GM23248 (cell line): Measurements from ENCODE around the gene KIAA1671.

Experiments used
- EZH2 ChIP-seq: fragments of 200-600 bp; sonication (generic); IDR thresholded peaks from 2 replicates; pipeline ENCODE4 v1.6.1; 2018; ENCODE audit warnings: antibody characterized with exemption, mild to moderate bottlenecking; ENCODE audit not compliant: insufficient read depth, poor library complexity, severe bottlenecking
- EZH2phosphoT487 ChIP-seq: fragments of 200-600 bp; sonication (generic); IDR thresholded peaks from 2 replicates; pipeline ENCODE4 v1.6.1; 2018; ENCODE audit warnings: antibody characterized with exemption, moderate library complexity, mild to moderate bottlenecking, low read depth; ENCODE audit not compliant: insufficient read depth

DNA sequence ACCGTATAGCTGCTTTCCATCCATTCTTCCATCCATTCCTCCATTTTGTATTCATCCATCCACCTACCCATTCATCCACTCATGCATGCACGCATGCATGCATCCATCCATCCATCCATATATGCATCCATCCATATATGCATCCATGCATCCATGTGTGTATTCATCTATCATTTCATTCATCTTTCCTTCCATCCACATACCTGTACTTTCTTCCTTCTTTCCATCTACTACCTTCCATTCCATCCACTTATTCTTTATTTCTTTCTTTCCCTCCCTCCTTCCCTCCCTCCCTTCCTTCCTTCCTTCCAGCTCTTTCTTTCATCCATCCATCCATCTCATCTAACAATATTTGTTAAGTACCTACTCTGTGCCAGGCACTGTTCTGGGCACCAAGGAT lies 19.9 kb downstream of the KIAA1671 start:
- no peak for TF ChIP-seq EZH2
- TF ChIP-seq EZH2phosphoT487, result no peak
